Embryonic facial prominence (tissue), 1 donor: ENCODE results near the gene CLCN4.

Experiments
- DNase-seq: peaks from one replicate; pipeline ENCODE4 v3.0.0-alpha.2; 2016; ENCODE audit errors: extremely low spot score

Gene CLCN4

GRCh38 chrX:10156199-10157031 is at the start of gene CLCN4:
Gene CLCN4, plus strand, starts transcription at chrX:10156975. Its CDS starts 28,058 bp downstream, at chrX:10185033.
- DNase-seq: no peak

- DNase-seq: no peak
These were observed 49.3 kb upstream of the CLCN4 start for GRCh38 chrX:10107483-10107882.

DNA sequence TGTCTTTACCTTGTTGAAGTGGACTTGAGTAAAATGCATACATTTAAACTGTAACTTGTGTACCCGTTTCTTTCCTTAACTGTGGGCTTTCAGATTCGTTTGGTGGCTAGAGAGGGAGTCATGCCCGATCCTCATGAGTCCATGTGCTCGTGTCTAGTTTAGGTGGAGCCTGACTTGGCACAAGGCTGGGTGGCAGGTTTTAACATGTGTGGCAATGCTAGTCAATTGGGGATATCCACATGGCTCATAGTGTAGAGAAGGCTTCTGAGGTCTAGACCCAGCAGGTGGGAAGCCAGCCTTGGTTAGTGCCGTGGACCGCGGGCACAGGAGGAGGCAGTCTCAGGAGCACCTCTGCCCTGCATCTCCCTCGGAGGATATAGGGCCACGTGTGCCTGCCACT is 48.5 kb upstream of the CLCN4 start:
- no peak for DNase-seq

- DNase-seq: no peak
These were observed 47.1 kb upstream of the CLCN4 start for GRCh38 chrX:10109695-10110094.

- DNase-seq: no peak
These were observed 46.3 kb upstream of the CLCN4 start for GRCh38 chrX:10110316-10110935.

- no peak for DNase-seq
These were observed 45.8 kb upstream of the CLCN4 start for GRCh38 chrX:10110984-10111363.

DNA sequence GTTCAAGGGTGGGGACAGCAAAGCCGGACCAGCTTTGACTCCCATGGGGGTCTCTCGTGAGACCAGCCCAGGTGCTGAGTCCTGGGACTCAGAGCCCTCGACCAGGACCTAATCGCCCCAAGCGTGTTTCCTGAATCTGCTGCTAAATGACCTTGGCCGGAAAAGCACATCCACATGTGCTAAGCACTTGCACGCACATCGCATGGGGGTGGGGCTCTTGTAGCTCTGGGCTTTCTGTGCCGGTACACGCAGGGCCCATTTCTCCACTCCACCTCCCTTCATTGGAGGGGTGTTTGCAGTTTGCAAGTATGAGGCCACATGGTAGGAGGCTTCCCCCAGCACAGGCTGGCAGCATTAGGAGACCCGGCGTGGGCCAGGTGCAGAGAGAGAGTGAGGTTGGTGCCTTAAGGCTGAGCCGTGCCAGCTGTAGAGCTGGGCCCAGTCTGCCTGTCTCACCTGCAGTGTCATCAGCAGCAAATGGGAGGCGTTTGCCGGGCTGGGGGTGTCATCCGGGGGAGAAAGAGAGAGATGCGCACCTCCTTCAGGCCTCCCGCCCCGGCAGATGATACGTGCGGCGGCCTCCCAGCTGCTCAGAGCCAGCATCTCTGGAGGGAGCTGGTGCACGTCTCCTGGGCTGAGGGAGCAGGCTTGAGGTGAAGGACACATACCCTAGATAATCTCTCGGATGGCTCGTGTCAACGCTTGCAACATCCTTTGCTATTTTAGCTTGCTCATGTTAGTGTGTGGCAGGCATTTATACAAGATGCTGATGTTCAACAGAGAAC is 45.2 kb upstream of the CLCN4 start:
- no peak for DNase-seq

- DNase-seq: no peak
These were observed 44.3 kb upstream of the CLCN4 start for GRCh38 chrX:10112510-10112909.

DNA sequence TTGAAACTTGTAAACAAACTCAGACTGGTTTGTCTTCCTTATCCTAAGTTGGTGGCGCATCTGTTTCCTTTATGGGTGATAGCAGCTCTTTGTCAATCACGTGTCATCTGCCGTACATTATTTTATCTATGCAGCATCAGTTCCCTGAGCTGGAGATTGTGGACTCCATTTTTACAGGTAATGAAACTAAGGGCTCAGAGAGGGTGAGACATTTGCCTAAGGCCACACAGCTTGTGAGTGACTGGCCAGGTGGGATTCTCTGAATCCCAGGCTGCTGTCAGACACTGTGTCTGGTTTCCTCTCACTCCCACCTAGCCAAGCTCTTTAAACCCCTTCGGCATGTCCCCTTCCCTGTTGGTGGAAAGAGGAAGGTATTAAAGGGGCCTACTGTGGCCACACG is 41.7 kb upstream of the CLCN4 start:
- DNase-seq: no peak

DNA sequence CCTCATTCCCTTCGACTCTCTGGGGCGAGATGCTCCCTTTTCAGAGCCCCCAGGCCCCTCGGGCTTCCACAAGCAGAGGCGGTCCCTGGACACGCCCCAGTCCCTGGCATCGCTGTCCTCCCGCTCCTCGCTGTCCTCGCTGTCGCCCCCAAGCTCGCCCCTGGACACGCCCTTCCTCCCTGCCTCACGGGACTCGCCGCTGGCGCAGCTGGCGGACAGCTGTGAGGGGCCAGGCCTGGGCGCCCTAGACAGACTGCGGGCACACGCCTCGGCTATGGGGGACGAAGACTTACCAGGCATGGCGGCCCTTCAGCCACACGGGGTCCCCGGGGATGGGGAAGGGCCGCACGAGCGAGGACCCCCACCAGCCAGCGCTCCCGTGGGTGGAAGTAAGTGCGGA is 39.5 kb upstream of the CLCN4 start:
- DNase-seq: no peak

GRCh38 chrX:10117864-10118377 is 38.9 kb upstream of the CLCN4 start:
- DNase-seq: no peak

GRCh38 chrX:10118530-10118929 is 38.2 kb upstream of the CLCN4 start:
- no peak for DNase-seq

DNA sequence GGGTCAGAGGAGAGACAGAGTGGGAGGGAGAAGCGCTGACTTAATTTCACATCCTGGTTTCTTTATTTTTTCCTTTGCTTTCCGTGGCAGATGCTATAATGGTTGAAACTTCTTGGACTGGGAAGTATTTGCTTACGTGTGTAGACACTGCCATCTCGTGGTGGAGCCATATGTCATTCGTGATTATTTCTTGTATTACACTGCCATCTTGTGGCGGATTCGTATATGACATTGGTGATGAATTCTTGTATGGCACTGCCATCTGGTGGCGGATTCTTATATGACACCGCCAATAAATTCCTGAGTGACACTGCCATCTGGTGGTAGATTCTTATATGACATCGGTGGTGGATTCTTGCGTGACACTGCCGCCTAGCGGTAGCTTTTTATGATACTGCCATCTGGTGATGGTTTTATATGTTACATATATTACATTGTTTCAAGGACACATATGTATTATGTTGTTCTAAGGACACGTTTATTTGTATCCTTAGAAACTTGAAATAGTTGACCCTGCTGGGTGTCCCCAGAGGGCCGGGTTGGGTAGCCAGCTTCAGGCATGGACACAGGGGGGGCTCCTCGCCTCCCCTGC is 37.3 kb upstream of the CLCN4 start:
- DNase-seq: peak; percentile 33

GRCh38 chrX:10120331-10120730 is 36.4 kb upstream of the CLCN4 start:
- no peak for DNase-seq

GRCh38 chrX:10120828-10121227 is 35.9 kb upstream of the CLCN4 start:
- DNase-seq: no peak

DNA sequence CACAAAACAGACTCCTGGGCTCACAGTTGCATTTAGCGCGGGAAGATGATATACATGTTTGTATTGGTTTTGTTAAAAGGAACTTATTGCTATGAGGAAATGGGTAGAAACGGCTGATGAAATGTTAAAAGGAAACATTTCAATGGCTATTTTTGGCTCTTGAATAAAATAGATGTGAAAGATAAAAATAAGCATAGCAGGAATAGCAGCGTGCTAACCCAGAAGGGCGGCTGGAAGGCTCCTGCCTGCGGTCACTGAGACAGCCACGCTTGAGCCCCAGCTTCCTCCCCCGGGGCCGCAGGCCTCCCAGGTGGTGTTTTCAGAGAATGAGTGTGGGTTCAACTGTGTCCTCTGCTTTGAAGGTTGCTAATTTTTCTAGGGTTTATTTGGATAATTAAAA is 35.0 kb upstream of the CLCN4 start:
- DNase-seq: no peak

DNA sequence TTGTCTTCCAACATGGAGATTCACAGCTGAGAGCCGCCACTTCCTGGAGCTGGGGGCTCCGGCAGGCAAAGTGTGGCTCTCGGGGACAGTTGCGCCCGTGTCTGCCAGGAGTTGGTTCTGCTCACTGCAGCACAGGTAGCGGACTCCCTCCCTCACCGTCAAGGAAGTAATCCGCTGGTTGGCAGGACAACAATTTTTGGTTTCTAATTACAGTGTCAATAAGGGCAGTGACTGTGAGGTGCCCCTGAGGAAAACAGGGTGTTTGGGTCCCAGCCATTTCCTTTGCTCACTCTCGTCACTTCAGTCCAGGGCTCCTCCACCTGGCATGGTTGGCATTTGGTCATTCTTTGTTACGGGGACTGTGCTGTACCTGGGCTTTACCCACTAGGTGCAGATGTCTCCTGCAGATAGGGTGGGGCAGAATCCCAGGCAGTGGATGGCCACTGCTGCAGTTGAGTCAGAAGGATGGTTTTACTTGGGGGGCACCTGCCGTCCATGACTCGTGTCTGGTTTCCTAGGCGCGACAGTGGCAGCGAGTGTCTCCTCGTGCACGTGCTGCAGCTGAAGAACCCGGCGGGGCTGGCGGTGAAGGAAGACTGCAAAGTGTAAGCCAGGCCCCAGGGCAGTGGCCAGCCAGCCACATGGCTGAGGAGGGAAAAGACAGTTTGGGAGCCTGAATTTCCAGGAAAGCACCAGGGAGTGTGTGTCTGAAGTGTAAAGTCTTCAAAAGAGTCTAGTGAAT is 32.1 kb upstream of the CLCN4 start:
- no peak for DNase-seq

GRCh38 chrX:10125248-10125615 is 31.5 kb upstream of the CLCN4 start:
- no peak for DNase-seq

- no peak for DNase-seq
These were observed 30.7 kb upstream of the CLCN4 start for GRCh38 chrX:10126044-10126443.

DNA sequence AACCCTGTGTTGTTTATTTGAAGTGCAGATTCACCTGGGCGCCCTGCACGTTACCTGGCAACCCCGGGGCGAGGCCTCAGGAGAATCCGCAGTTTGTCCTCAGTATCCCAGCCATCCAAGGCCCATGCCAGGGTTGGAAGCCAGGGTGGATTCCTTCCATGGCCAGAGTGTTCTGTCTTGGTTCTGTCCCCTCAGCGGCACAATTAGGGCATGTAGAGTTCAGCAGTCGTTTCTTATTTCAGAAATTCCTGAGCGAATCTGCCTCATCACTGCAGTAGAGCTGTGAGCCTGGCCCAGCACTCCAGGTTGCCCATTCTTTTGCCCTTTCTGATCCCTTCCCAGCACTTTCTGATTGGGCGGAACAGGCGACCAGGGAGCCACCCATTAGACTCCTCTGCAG is 29.9 kb upstream of the CLCN4 start:
- DNase-seq: no peak

DNA sequence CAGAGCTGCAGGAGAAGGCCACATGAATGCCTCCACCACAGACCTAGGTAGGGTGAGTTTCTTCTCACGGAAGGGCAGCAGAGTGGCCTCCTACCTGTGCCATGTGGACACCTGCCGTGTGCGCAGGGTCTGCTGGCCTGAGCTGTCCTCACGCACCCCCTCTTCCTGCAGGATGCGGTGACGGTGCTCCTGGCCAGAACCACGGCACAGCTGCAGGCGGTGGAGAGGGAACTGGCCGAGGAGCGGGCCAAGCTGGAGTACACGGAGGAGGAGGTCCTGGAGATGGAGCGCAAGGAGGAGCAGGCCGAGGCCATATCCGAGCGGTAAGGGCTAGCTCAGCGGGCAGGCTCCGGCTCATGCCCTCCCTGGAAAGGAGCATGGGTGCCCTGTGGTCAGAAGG is 28.4 kb upstream of the CLCN4 start:
- no peak for DNase-seq
